SJCRH30 (cell line): ENCODE results near the gene CD44. TPM values are rescaled to one million over a fixed set of nuclear protein-coding genes. Genes with fewer than 3 reads are reported as not detected.

Experiments used
- DNase-seq, 2 experiments: peaks; one replicate each; pipeline ENCODE4 v3.0.0-alpha.2; 2015 to 2020
- H3K27ac ChIP-seq: fragments of 250-450 bp; sonication (Bioruptor Pico); 2 replicates; pipeline ENCODE4 v1.5.1; 2020; ENCODE audit warnings: mild to moderate bottlenecking, moderate library complexity
- H3K27me3 ChIP-seq: fragments of 250-450 bp; sonication (Bioruptor Pico); 2 replicates; pipeline ENCODE4 v1.5.1; 2020; ENCODE audit warnings: mild to moderate bottlenecking, moderate library complexity
- H3K36me3 ChIP-seq: fragments of 250-450 bp; sonication (Bioruptor Pico); 2 replicates; pipeline ENCODE4 v1.5.1; 2020; ENCODE audit warnings: mild to moderate bottlenecking, moderate library complexity
- H3K4me1 ChIP-seq: fragments of 250-450 bp; sonication (Bioruptor Pico); 2 replicates; pipeline ENCODE4 v1.5.1; 2020; ENCODE audit warnings: mild to moderate bottlenecking, moderate library complexity
- H3K4me3 ChIP-seq: fragments of 250-450 bp; sonication (Bioruptor Pico); 2 replicates; pipeline ENCODE4 v1.5.1; 2020; ENCODE audit warnings: mild to moderate bottlenecking, moderate library complexity
- H3K9me3 ChIP-seq: fragments of 250-450 bp; sonication (Bioruptor Pico); replicated peaks from 2 replicates; pipeline ENCODE4 v1.5.1; 2020; ENCODE audit warnings: mild to moderate bottlenecking, moderate library complexity
- total RNA-seq: library from RNA; depleted of rRNA; stranded (reverse); fragments of >200 nt; shearing (Covaris generic); gene quantifications from 2 replicates; pipeline ENCODE4 v1.2.3, GENCODE V29; 2014; rRNA removed

Gene CD44
- total RNA-seq, 1 experiment from 2014 or later: 0.04 TPM

GRCh38 chr11:35281169-35281688, 142.3 kb downstream of the CD44 start:
- Histone ChIP-seq H3K36me3 (no peaks in the 10 kb centered on the region), H3K9me3 (no peaks in the 10 kb centered on the region), H3K27me3 (no peaks in the 10 kb centered on the region), H3K4me3 (no peak overlapping the region), H3K27ac (no peak overlapping the region), H3K4me1 (no peaks in the 10 kb centered on the region)
- DNase-seq: no peak

Other genes with a start within 250 kb of the CD44 start
- gene APIP, start 222.8 kb upstream of the CD44 start, total RNA-seq: 42.3 and 43.2 TPM in 2 replicates
- 20.6 and 25.6 TPM in 2 replicates for gene PDHX, start 222.6 kb upstream of the CD44 start, total RNA-seq